Stimulated activated naive CD8-positive, alpha-beta T cell treated with anti-CD3 and anti-CD28 coated beads, Interleukin-15, Interleukin-2, amounts not matched to agents 100 U/mL and 50 U/mL, for 24 hours (primary cell): ENCODE measurements around the gene GNAI2.
"Not testable (repeated sequence)": the region's sequence is repeated elsewhere in the genome, so short reads cannot be mapped to it uniquely, and the experiment has no call there.

Experiments
- ATAC-seq: fragments of 150-1000 bp; cut with Tn5 transposase; one replicate; pipeline ENCODE4 v1.10.0; 2021
- DNase-seq: peaks from one replicate; pipeline ENCODE4 v3.0.0; 2021

The GNAI2 gene

GRCh38 chr3:50278123-50278879, 42.3 kb downstream of the GNAI2 start:
- ATAC-seq (peak; percentile 14), DNase-seq (no peak)

DNA sequence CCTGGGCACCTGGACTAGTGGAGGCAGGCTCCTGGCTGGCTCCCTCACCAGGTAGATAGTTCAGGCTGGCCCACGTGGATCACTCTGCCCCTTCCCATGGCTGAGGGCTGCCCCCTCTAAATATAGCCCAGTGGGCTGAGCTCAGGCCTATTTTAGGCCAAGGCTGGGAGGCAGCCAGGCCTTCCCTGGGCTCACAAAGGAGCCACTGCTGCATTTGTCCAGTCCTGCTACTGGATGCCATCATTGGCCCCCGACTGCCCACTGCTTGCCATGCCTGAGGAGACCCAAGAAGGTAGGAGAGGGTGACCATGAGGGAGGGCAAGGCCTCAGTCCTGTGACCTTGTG, 42.8 kb downstream of the GNAI2 start, which contains the start of gene LSMEM2:
Gene LSMEM2, plus strand, starts transcription at position 208 of the 345 bp plus-strand sequence. Its CDS starts 27 bp downstream, at position 235.
- DNase-seq, result no peak
- ATAC-seq, result no peak

GRCh38 chr3:50279255-50280016, 43.4 kb downstream of the GNAI2 start:
- DNase-seq (no peak), ATAC-seq (no peak)

DNA sequence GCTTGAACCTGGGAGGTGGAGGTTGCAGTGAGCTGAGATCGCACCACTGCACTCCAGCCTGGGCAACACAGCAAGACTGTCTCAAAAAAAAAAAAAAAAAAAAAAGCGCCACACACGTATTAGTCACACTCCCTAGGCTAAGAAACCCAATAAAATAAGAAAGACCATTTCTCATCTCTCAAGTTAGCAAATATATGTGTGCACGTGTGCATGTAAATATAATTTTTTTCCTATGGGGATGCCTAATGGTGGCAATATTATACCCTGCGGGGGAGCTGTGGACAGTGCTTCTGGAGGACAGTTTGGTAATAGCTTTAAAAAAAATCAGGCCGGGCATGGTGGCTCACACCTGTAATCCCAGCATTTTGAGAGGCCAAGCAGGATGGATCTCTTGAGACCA, 48.1 kb downstream of the GNAI2 start:
- not testable (repeated sequence) for DNase-seq, ATAC-seq

DNA sequence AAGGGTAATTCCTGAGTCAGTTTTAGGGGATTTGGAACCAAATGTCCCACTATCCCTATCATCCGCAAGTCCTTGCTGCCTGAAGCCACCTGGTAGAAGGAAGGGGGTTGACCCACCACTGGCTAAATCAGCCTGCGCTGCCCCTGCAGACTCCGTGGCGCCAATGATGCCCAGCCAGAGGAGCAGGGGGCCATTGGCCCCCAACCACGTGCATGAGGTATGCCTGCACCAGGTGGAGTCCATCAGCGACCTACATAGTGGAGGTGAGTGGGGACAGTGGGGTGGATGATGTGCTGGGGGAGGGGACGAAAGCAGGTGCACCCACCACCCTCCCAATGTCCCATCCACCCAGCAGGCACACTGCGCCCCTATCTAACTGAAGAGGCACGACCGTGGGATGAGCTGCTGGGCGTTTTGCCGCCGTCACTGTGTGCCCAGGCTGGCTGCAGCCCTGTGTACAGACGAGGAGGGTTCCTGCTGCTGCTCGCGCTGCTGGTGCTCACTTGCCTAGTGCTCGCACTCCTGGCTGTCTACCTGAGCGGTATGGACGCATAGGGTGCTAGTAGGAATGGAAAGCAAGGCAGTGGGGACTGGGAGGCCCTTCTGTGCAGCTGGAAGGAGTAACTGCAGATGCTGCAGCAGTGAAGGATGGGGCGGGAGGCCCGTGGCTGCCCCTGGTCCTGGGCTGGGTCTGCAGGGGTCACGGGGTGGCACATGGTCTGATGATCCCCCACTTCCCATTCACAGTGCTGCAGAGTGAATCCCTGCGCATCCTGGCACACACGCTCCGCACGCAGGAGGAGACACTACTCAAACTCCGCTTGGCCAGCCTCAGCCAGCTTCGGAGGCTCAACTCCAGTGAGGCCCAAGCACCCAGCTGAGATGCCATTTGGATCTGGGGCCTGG, 50.6 kb downstream of the GNAI2 start:
- ATAC-seq, result no peak
- DNase-seq, result no peak

GRCh38 chr3:50287262-50287661, 51.3 kb downstream of the GNAI2 start:
- DNase-seq (no peak), ATAC-seq (no peak)

GRCh38 chr3:50288387-50289007, 52.5 kb downstream of the GNAI2 start:
- DNase-seq (no peak), ATAC-seq (no peak)

GRCh38 chr3:50289130-50289529, 53.1 kb downstream of the GNAI2 start:
- no peak for ATAC-seq

GRCh38 chr3:50290161-50290641, 54.2 kb downstream of the GNAI2 start:
- DNase-seq (no peak), ATAC-seq (no peak)

More at GRCh38 chr3:50289130-50289529, 53.1 kb downstream of the GNAI2 start:
- DNase-seq, result no peak

DNA sequence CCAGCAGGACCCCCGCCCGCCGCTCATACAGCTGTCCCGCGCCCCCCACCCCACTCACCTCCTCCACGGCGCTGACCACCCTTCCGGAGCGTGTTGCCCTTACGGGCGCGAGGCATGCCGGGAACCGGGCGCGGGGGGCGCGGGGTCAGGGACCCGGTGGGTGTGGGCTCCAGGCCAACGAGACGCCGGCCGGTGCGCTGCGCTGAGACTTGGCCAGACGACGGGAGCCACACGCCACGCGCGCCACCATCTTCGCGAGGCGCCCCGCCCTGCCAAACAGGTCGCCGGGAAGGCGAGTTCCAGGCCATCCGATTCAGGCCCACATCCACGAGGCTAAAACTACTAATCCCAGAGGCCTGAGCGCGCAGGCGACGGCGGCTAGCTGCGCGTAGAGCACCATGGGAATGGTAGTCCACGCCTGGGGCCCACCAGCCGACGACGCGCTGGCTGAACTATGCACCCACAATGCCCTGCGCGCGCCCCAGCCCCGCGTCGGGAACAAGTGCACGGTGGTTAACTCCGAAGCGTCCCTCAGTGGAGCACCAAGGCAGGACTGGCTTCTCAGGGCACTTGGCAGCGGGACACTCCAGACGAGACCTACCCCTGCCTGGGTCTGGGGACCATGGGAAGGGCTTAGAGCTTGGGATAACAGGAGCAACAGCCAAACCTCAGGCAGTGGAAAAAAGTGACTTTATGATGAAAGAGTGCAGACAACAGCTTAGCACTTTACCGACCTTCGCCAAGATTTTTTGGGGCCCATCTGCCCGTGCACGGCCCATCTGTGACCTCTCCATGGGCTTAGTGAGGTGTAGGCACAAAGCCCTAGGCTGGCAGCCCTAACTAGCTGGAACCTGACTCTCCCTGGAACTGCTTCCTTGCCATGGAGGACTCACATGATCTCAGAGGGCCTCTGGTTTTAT, 56.4 kb downstream of the GNAI2 start, which contains the start of gene IFRD2:
Gene IFRD2, minus strand, starts transcription at position 271 of the 920 bp plus-strand sequence. Its CDS starts 155 bp downstream, at position 116.
- DNase-seq, result peak; percentile 94
- peak; percentile 98 for ATAC-seq

GRCh38 chr3:50293079-50293801, 57.2 kb downstream of the GNAI2 start:
- no peak for ATAC-seq
- DNase-seq, result no peak

- no peak for ATAC-seq
- no peak for DNase-seq
Measured at GRCh38 chr3:50294089-50294488, 58.1 kb downstream of the GNAI2 start.

DNA sequence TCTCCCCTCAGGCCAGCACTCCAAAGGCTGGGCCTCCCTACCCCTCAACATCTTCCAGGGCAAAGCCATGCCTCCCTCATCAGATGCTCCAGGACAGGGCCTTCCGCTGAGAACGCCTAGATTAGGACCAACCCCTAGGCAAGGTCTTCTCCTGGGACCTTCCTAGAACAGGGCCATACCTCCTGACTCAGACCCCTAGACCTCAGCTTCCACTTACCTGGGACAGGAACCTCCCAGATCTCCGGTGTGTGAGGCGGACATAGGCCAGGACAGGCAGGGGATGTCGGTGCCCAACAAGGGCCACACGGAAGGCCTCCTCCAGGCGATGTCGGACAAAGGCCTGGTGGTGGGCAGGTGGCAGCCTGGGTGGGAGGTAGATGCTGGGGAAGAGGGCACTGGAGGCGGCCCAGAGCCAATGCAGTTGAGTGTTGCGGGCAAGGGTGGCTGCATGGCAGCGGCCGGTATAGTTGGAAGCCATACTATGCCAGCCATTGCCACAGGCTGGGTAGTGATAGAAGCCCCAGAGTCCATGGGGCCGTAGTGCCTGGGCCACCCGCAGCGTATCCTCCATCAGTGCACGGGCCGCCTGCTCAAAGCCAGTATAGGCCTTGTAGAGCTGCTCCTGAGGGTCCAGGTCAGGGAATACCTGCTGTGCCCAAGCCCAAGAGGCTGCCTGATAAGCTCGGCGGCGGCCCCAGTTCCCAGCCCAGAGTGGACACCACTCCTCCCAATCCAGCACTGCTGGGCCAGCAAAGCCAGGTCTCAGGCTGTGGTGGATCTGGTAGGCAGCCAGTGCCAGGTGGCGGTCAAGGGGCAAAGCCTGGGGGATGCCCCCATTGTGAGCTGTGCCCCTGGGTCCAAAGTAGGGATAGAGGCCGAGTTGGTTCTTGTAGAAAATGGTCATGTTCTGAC, 58.7 kb downstream of the GNAI2 start:
- ATAC-seq (no peak), DNase-seq (no peak)

GRCh38 chr3:50295553-50296431, 59.8 kb downstream of the GNAI2 start:
- no peak for DNase-seq
- ATAC-seq, result no peak

DNA sequence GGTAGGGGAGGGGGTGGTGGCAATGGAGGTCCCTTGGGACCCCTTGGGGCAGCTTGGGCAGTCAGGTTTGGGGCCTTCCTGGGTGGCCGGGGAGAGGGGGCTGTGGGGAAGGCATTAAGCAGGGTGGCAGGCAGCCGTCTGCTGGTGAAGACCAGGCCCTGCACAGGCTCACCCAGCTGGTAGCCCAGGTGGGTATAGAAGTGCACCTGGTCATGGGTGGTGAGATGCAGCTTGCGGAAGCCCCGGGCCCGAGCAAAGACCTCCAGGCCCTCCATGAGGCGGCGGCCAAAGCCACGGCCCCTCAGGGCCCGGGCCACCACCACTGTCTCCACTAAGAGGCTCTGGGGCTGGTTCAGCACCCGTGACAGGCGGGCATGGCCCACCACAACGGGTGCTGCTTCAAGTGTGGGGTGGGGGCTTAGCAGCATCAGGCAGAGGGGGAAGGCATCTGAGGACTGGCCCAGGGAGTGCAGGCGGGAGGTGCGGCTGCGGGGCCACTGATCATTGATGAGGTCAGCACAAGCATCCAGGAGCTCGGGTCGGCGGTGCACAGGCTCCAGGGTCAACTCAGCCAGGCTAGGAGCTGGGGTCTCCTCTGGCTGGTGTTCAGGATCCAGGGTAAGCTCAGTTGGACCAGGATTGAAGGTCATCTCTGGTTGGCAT, 60.8 kb downstream of the GNAI2 start:
- no peak for DNase-seq
- ATAC-seq, result no peak

- ATAC-seq, result no peak
Measured at GRCh38 chr3:50297384-50297775, 61.4 kb downstream of the GNAI2 start.

More at GRCh38 chr3:50297384-50297775, 61.4 kb downstream of the GNAI2 start:
- no peak for DNase-seq
